ENCODE results near the gene RARRES2. TPM values are rescaled to one million over a fixed set of nuclear protein-coding genes. Genes with fewer than 3 reads are reported as not detected.
A peak's percentile ranks its signal among the peaks of the same experiment; 100 is the strongest.
"Not testable (repeated sequence)": the region's sequence is repeated elsewhere in the genome, so short reads cannot be mapped to it uniquely, and the experiment has no call there.

Gene RARRES2
- total RNA-seq, 1 donor from 2014 or later, result 19.4 TPM

GRCh38 chr7:150385884-150386283 lies 44.5 kb upstream of the RARRES2 start:
- H3K4me1 ChIP-seq (ENCODE audit: insufficient read depth, low read length); H2AFZ ChIP-seq (ENCODE audit: low read depth, low read length): not testable (repeated sequence)

GRCh38 chr7:150385302-150385723 lies 43.9 kb upstream of the RARRES2 start:
- Mint-ChIP-seq H3K36me3 (ENCODE audit: low read depth, unreplicated experiment) (no peaks in the 10 kb centered on the region), H3K4me1 (ENCODE audit: low read depth, unreplicated experiment) (peaks cover 21% of the 10 kb centered on the region), H3K27me3 (ENCODE audit: low read depth, unreplicated experiment) (no peaks in the 10 kb centered on the region), H3K27ac (ENCODE audit: unreplicated experiment) (peak overlapping the region; percentile 47), H3K4me3 (ENCODE audit: unreplicated experiment) (no peak overlapping the region), H3K9me3 (ENCODE audit: unreplicated experiment) (no peaks in the 10 kb centered on the region)
- H3K9me3 ChIP-seq (ENCODE audit: insufficient read depth, low read depth, low read length), result no peaks in the 10 kb centered on the region
- no peak overlapping the region for H3K4me2 ChIP-seq (ENCODE audit: low read length)
- no peak overlapping the region for H3K4me3 ChIP-seq (ENCODE audit: insufficient read depth, low read depth, low read length)
- FAIRE-seq, result no peak
- no peak for DNase-seq (ENCODE audit: low read depth)
- H3K79me2 ChIP-seq (ENCODE audit: insufficient read depth, low read length), result peaks cover 39% of the 10 kb centered on the region
- no peaks in the 10 kb centered on the region for H3K27me3 ChIP-seq (ENCODE audit: insufficient read depth, low read length)
- H4K20me1 ChIP-seq (ENCODE audit: insufficient read depth, low read length), result peaks cover 61% of the 10 kb centered on the region
- no peaks in the 10 kb centered on the region for H3K36me3 ChIP-seq (ENCODE audit: insufficient read depth, low read length)
- no peak overlapping the region for H3K9ac ChIP-seq (ENCODE audit: low read length)
- no peak overlapping the region for H2AFZ ChIP-seq (ENCODE audit: low read depth, low read length)
- H3K4me1 ChIP-seq (ENCODE audit: insufficient read depth, low read length), result peaks cover 10% of the 10 kb centered on the region
- H3K27ac ChIP-seq (ENCODE audit: low read depth, low read length), result no peak overlapping the region
- TF ChIP-seq EZH2 (IDR thresholded peaks at IDR 0.05; ENCODE audit: insufficient read depth, low read length) (no peak), CTCF (IDR thresholded peaks at IDR 0.05; ENCODE audit: insufficient read depth, low read depth, low read length) (no peak)

More at GRCh38 chr7:150385884-150386283, 44.5 kb upstream of the RARRES2 start:
- H3K9ac ChIP-seq (ENCODE audit: low read length); H3K9me3 Mint-ChIP-seq (ENCODE audit: unreplicated experiment); H3K27ac Mint-ChIP-seq (ENCODE audit: unreplicated experiment); H3K4me3 ChIP-seq (ENCODE audit: insufficient read depth, low read depth, low read length); DNase-seq (ENCODE audit: low read depth); H3K36me3 ChIP-seq (ENCODE audit: insufficient read depth, low read length); H3K27me3 ChIP-seq (ENCODE audit: insufficient read depth, low read length); H3K9me3 ChIP-seq (ENCODE audit: insufficient read depth, low read depth, low read length); H3K27me3 Mint-ChIP-seq (ENCODE audit: low read depth, unreplicated experiment); H3K4me3 Mint-ChIP-seq (ENCODE audit: unreplicated experiment); FAIRE-seq; H3K36me3 Mint-ChIP-seq (ENCODE audit: low read depth, unreplicated experiment); H3K27ac ChIP-seq (ENCODE audit: low read depth, low read length); H3K4me2 ChIP-seq (ENCODE audit: low read length): not testable (repeated sequence)
- peaks cover 58% of the 10 kb centered on the region for H4K20me1 ChIP-seq (ENCODE audit: insufficient read depth, low read length)
- peaks cover 33% of the 10 kb centered on the region for H3K79me2 ChIP-seq (ENCODE audit: insufficient read depth, low read length)
- H3K4me1 Mint-ChIP-seq (ENCODE audit: low read depth, unreplicated experiment), result peaks cover 18% of the 10 kb centered on the region

- peaks cover 56% of the 10 kb centered on the region for H4K20me1 ChIP-seq (ENCODE audit: insufficient read depth, low read length)
- no peak overlapping the region for H3K27ac ChIP-seq (ENCODE audit: low read depth, low read length)
- no peaks in the 10 kb centered on the region for H3K36me3 ChIP-seq (ENCODE audit: insufficient read depth, low read length)
- H3K9me3 ChIP-seq (ENCODE audit: insufficient read depth, low read depth, low read length), result no peaks in the 10 kb centered on the region
- peaks cover 11% of the 10 kb centered on the region for H3K4me1 ChIP-seq (ENCODE audit: insufficient read depth, low read length)
- DNase-seq (ENCODE audit: low read depth), result no peak
- Mint-ChIP-seq H3K36me3 (ENCODE audit: low read depth, unreplicated experiment) (no peaks in the 10 kb centered on the region), H3K27ac (ENCODE audit: unreplicated experiment) (peak overlapping the region; percentile 34), H3K4me3 (ENCODE audit: unreplicated experiment) (no peak overlapping the region), H3K4me1 (ENCODE audit: low read depth, unreplicated experiment) (peaks cover 26% of the 10 kb centered on the region), H3K9me3 (ENCODE audit: unreplicated experiment) (no peaks in the 10 kb centered on the region), H3K27me3 (ENCODE audit: low read depth, unreplicated experiment) (no peaks in the 10 kb centered on the region)
- H2AFZ ChIP-seq (ENCODE audit: low read depth, low read length), result no peak overlapping the region
- H3K9ac ChIP-seq (ENCODE audit: low read length), result no peak overlapping the region
- no peak overlapping the region for H3K4me2 ChIP-seq (ENCODE audit: low read length)
- no peaks in the 10 kb centered on the region for H3K27me3 ChIP-seq (ENCODE audit: insufficient read depth, low read length)
- no peak for FAIRE-seq
- peaks cover 45% of the 10 kb centered on the region for H3K79me2 ChIP-seq (ENCODE audit: insufficient read depth, low read length)
- no peak overlapping the region for H3K4me3 ChIP-seq (ENCODE audit: insufficient read depth, low read depth, low read length)
- TF ChIP-seq EZH2 (IDR thresholded peaks at IDR 0.05; ENCODE audit: insufficient read depth, low read length) (no peak), CTCF (IDR thresholded peaks at IDR 0.05; ENCODE audit: insufficient read depth, low read depth, low read length) (no peak)
Observed at GRCh38 chr7:150384406-150385301, 43.2 kb upstream of the RARRES2 start.
